GM23338 (cell line): Measurements from ENCODE around the gene IQGAP1. TPM values are rescaled to one million over a fixed set of nuclear protein-coding genes. Genes with fewer than 3 reads are reported as not detected.

Source experiments
- ATAC-seq: fragments of 200-7000 bp; cut with Tn5 transposase; 3 replicates; pipeline ENCODE4 v1.9.1; 2020
- DNase-seq: peaks from one replicate; pipeline ENCODE4 v3.0.0-alpha.2; 2015; ENCODE audit warnings: low spot score
- H2AFZ ChIP-seq: fragments of 200-600 bp; sonication (generic); 2 replicates; pipeline ENCODE4 v1.8.0; 2016; ENCODE audit warnings: antibody characterized with exemption, mild to moderate bottlenecking, moderate library complexity
- H3F3A ChIP-seq: fragments of 200-600 bp; sonication (generic); replicated peaks from 2 replicates; pipeline ENCODE4 v1.8.0; 2017; ENCODE audit warnings: antibody characterized with exemption, mixed run types, low read depth
- H3K27ac ChIP-seq: fragments of 200-600 bp; sonication (generic); 2 replicates; pipeline ENCODE4 v1.6.1; 2016; ENCODE audit warnings: low read depth
- H3K27me3 ChIP-seq: fragments of 200-600 bp; sonication (generic); 2 replicates; pipeline ENCODE4 v1.8.0; 2016; ENCODE audit warnings: mild to moderate bottlenecking, mixed run types, moderate library complexity; ENCODE audit not compliant: insufficient read depth
- H3K36me3 ChIP-seq: fragments of 200-600 bp; sonication (generic); 2 replicates; pipeline ENCODE4 v1.8.0; 2016; ENCODE audit warnings: mild to moderate bottlenecking; ENCODE audit not compliant: insufficient read depth
- H3K4me1 ChIP-seq: fragments of 200-600 bp; sonication (generic); 2 replicates; pipeline ENCODE4 v1.8.0; 2016; ENCODE audit warnings: mild to moderate bottlenecking, moderate library complexity; ENCODE audit not compliant: insufficient read depth
- H3K4me2 ChIP-seq: fragments of 200-600 bp; sonication (generic); 2 replicates; pipeline ENCODE4 v1.7.1; 2017; ENCODE audit warnings: mixed run types
- H3K4me3 ChIP-seq: fragments of 200-600 bp; sonication (generic); 2 replicates; pipeline ENCODE4 v1.6.1; 2016; ENCODE audit warnings: mixed run types
- H3K79me2 ChIP-seq: fragments of 200-600 bp; sonication (generic); replicated peaks from 2 replicates; pipeline ENCODE4 v1.8.0; 2017; ENCODE audit warnings: mild to moderate bottlenecking; ENCODE audit not compliant: insufficient read depth
- H3K9me2 ChIP-seq: fragments of 200-600 bp; sonication (generic); 2 replicates; pipeline ENCODE4 v1.8.0; 2017; ENCODE audit not compliant: insufficient read depth
- H4K20me1 ChIP-seq: fragments of 200-600 bp; sonication (generic); replicated peaks from 2 replicates; pipeline ENCODE4 v1.8.0; 2017; ENCODE audit warnings: mild to moderate bottlenecking; ENCODE audit not compliant: insufficient read depth
- H3K27ac Mint-ChIP-seq: 2 replicates; pipeline ENCODE4 v1.8.0; 2020; ENCODE audit warnings: inconsistent platforms, mild to moderate bottlenecking, moderate library complexity, mixed read lengths
- H3K27me3 Mint-ChIP-seq: 3 replicates; pipeline ENCODE4 v1.8.0; 2022; ENCODE audit warnings: low read depth, mild to moderate bottlenecking, moderate library complexity, mixed read lengths, inconsistent platforms; ENCODE audit not compliant: insufficient read depth, poor library complexity
- H3K36me3 Mint-ChIP-seq: 3 replicates; pipeline ENCODE4 v1.8.0; 2021; ENCODE audit warnings: low read depth, mild to moderate bottlenecking, inconsistent platforms, moderate library complexity, mixed read lengths
- H3K4me1 Mint-ChIP-seq: 3 replicates; pipeline ENCODE4 v1.8.0; 2020; ENCODE audit warnings: mild to moderate bottlenecking, inconsistent platforms, mixed read lengths
- H3K4me3 Mint-ChIP-seq: 3 replicates; pipeline ENCODE4 v1.8.0; 2021; ENCODE audit warnings: moderate library complexity, mild to moderate bottlenecking, inconsistent platforms, mixed read lengths
- H3K9me3 Mint-ChIP-seq: 3 replicates; pipeline ENCODE4 v1.8.0; 2020; ENCODE audit warnings: moderate library complexity, mild to moderate bottlenecking, inconsistent platforms, mixed read lengths
- CREB1 ChIP-seq: fragments of 250-450 bp; sonication (Bioruptor Pico); IDR thresholded peaks from 2 replicates; pipeline ENCODE4 v1.5.0; 2020; ENCODE audit warnings: low read depth, mild to moderate bottlenecking, moderate library complexity
- CTCF ChIP-seq, 2 experiments: fragments of 200-600 bp in 1 of 2; sonication (generic) in 1 of 2; conservative IDR thresholded peaks; 2 replicates each; pipeline versions ENCODE4 v1.5.1 to v1.6.1; 2016 to 2017; ENCODE audit warnings: antibody characterized with exemption in 2 of 2, low read depth in 2 of 2, mild to moderate bottlenecking in 2 of 2, moderate library complexity in 1 of 2
- EZH2 ChIP-seq: fragments of 200-600 bp; sonication (generic); IDR thresholded peaks from one replicate; pipeline ENCODE4 v1.8.0; 2017; ENCODE audit warnings: antibody characterized with exemption, mild to moderate bottlenecking, low read depth; ENCODE audit not compliant: unreplicated experiment
- EZH2phosphoT487 ChIP-seq: fragments of 200-600 bp; sonication (generic); IDR thresholded peaks from one replicate; pipeline ENCODE4 v1.8.1; 2018; ENCODE audit warnings: antibody characterized with exemption; ENCODE audit not compliant: unreplicated experiment
- NANOG ChIP-seq: IDR thresholded peaks from 2 replicates; pipeline ENCODE4 v1.6.1; 2016; ENCODE audit warnings: antibody characterized with exemption, borderline replicate concordance
- POLR2AphosphoS5 ChIP-seq: IDR thresholded peaks from 2 replicates; pipeline ENCODE4 v1.6.1; 2016; ENCODE audit warnings: antibody characterized with exemption, low read depth
- STAT1 ChIP-seq: IDR thresholded peaks from one replicate; pipeline ENCODE4 v1.6.1; 2016; ENCODE audit warnings: antibody characterized with exemption; ENCODE audit not compliant: unreplicated experiment
- ZNF331 ChIP-seq: fragments of 250-450 bp; sonication (Bioruptor Pico); IDR thresholded peaks from 2 replicates; pipeline ENCODE4 v1.5.0; 2020; ENCODE audit warnings: low read depth, mild to moderate bottlenecking, moderate library complexity
- polyA plus RNA-seq: library from polyadenylated mRNA; unstranded; fragments of >200 nt; fragmentation: Nextera tagmentation; extraction: Ambion mirVana; gene quantifications from 2 replicates; pipeline ENCODE4 v1.2.1, GENCODE V29; 2016
- total RNA-seq: library from RNA; depleted of rRNA; stranded (reverse); fragments of >200 nt; shearing (Covaris generic); gene quantifications from 2 replicates; pipeline ENCODE4 v1.2.3, GENCODE V29; 2014
- TF ChIP-seq, protein P1 (sequence below): fragments of 250-450 bp; sonication (Bioruptor Pico); IDR thresholded peaks from 2 replicates; pipeline ENCODE4 v1.5.0; 2020; ENCODE audit warnings: mild to moderate bottlenecking, moderate library complexity

Gene IQGAP1
- total and polyA plus RNA-seq, 2 experiments from 2014 or later, result 92.7 to 159 TPM

DNA sequence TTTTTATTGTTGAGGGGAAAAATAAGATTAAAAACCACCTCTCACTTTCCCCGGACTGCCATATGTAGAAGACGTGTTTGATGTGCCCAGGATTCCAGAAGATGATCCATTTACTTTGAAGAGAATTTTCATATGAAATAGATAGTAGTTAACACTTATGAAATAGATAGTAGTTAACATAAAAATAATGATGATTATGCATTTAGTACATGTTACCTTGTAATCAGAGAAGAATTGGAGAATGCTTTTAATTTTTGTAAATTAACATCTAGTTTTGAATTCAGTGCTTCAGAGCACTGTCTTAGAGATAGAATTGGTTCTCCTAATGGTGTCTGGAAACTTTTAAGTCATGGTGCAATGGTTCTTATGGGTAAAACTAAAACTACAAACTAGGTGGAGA lies 95.6 kb downstream of the IQGAP1 start:
- Mint-ChIP-seq H3K27me3 (no peaks in the 10 kb centered on the region), H3K36me3 (peaks cover 58% of the 10 kb centered on the region), H3K9me3 (no peaks in the 10 kb centered on the region), H3K4me1 (no peaks in the 10 kb centered on the region), H3K27ac (no peak overlapping the region), H3K4me3 (no peak overlapping the region)
- no peak overlapping the region for H3K27ac ChIP-seq
- H4K20me1 ChIP-seq, result no peaks in the 10 kb centered on the region
- no peak overlapping the region for H3K4me2 ChIP-seq
- H3K36me3 ChIP-seq, result peaks cover 38% of the 10 kb centered on the region
- H3K9me2 ChIP-seq, result no peaks in the 10 kb centered on the region
- 0 out of 2 replicates have a peak, but pooled peaks cover 5% of the 10 kb centered on the region for H3F3A ChIP-seq
- no peaks in the 10 kb centered on the region for H3K27me3 ChIP-seq
- no peaks in the 10 kb centered on the region for H3K4me1 ChIP-seq
- no peak overlapping the region for H3K4me3 ChIP-seq
- H2AFZ ChIP-seq, result no peak overlapping the region
- no peak for TF ChIP-seq CTCF (conservative IDR thresholded peaks at IDR 0.05; ENCODE audit: low read depth in 2 of 2)
- TF ChIP-seq EZH2, result no peak
- TF ChIP-seq, protein P1, sequence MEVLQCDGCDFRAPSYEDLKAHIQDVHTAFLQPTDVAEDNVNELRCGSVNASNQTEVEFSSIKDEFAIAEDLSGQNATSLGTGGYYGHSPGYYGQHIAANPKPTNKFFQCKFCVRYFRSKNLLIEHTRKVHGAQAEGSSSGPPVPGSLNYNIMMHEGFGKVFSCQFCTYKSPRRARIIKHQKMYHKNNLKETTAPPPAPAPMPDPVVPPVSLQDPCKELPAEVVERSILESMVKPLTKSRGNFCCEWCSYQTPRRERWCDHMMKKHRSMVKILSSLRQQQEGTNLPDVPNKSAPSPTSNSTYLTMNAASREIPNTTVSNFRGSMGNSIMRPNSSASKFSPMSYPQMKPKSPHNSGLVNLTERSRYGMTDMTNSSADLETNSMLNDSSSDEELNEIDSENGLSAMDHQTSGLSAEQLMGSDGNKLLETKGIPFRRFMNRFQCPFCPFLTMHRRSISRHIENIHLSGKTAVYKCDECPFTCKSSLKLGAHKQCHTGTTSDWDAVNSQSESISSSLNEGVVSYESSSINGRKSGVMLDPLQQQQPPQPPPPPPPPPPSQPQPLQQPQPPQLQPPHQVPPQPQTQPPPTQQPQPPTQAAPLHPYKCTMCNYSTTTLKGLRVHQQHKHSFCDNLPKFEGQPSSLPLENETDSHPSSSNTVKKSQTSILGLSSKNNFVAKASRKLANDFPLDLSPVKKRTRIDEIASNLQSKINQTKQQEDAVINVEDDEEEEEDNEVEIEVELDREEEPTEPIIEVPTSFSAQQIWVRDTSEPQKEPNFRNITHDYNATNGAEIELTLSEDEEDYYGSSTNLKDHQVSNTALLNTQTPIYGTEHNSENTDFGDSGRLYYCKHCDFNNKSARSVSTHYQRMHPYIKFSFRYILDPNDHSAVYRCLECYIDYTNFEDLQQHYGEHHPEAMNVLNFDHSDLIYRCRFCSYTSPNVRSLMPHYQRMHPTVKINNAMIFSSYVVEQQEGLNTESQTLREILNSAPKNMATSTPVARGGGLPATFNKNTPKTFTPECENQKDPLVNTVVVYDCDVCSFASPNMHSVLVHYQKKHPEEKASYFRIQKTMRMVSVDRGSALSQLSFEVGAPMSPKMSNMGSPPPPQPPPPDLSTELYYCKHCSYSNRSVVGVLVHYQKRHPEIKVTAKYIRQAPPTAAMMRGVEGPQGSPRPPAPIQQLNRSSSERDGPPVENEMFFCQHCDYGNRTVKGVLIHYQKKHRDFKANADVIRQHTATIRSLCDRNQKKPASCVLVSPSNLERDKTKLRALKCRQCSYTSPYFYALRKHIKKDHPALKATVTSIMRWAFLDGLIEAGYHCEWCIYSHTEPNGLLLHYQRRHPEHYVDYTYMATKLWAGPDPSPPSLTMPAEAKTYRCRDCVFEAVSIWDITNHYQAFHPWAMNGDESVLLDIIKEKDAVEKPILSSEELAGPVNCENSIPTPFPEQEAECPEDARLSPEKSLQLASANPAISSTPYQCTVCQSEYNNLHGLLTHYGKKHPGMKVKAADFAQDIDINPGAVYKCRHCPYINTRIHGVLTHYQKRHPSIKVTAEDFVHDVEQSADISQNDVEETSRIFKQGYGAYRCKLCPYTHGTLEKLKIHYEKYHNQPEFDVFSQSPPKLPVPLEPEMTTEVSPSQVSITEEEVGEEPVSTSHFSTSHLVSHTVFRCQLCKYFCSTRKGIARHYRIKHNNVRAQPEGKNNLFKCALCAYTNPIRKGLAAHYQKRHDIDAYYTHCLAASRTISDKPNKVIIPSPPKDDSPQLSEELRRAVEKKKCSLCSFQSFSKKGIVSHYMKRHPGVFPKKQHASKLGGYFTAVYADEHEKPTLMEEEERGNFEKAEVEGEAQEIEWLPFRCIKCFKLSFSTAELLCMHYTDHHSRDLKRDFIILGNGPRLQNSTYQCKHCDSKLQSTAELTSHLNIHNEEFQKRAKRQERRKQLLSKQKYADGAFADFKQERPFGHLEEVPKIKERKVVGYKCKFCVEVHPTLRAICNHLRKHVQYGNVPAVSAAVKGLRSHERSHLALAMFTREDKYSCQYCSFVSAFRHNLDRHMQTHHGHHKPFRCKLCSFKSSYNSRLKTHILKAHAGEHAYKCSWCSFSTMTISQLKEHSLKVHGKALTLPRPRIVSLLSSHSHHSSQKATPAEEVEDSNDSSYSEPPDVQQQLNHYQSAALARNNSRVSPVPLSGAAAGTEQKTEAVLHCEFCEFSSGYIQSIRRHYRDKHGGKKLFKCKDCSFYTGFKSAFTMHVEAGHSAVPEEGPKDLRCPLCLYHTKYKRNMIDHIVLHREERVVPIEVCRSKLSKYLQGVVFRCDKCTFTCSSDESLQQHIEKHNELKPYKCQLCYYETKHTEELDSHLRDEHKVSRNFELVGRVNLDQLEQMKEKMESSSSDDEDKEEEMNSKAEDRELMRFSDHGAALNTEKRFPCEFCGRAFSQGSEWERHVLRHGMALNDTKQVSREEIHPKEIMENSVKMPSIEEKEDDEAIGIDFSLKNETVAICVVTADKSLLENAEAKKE (CRISPR knock-in tag), result no peak
- TF ChIP-seq CREB1 (CRISPR knock-in tag), result no peak
- no peak for TF ChIP-seq POLR2AphosphoS5
- no peak for TF ChIP-seq STAT1
- TF ChIP-seq NANOG, result no peak
- no peak for TF ChIP-seq ZNF331
- no peak for TF ChIP-seq EZH2phosphoT487
- no peak for ATAC-seq
- DNase-seq, result no peak
- H3K79me2 ChIP-seq, result no peaks in the 10 kb centered on the region
